Testis (tissue), 2 donors: ENCODE results near the gene OR2B2.
"Not testable (repeated sequence)": the region's sequence is repeated elsewhere in the genome, so short reads cannot be mapped to it uniquely, and the experiment has no call there.

Experiments
- POLR2A ChIP-seq: fragments of 450-650 bp; IDR thresholded peaks from one replicate; pipeline ENCODE4 v1.6.1; 2017; ENCODE audit warnings: antibody characterized with exemption, mild to moderate bottlenecking, moderate library complexity
- TF ChIP-seq, protein P1 (sequence below), 3 experiments: fragments of 450-650 bp in 2 of 3; fragments of 200-600 bp in 1 of 3; sonication (generic) in 1 of 3; IDR thresholded peaks; one replicate each; pipeline ENCODE4 v1.5.1; 2016 to 2019; ENCODE audit warnings: antibody characterized with exemption in 3 of 3, mild to moderate bottlenecking in 2 of 3, moderate library complexity in 1 of 3

DNA sequence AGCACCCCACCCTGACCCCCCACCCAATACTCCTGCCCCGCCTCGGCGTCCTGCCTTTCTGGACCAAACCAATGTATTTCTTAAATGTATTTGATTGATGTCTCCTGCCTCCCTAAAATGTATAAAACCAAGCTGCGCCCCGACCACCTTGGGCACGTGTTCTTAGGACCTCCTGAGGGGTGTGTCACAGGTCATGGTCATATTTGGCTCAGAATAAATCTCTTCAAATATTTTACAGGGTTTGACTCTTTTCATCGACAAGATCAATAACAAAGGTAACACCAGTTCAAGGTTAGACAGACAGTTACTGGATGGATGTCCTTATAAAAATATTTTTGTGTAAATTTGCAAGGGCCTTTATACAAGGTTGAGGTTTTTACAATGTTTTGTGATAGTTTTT lies 12.0 kb downstream of the OR2B2 start:
- not testable (repeated sequence) for TF ChIP-seq POLR2A
- TF ChIP-seq, protein P1, sequence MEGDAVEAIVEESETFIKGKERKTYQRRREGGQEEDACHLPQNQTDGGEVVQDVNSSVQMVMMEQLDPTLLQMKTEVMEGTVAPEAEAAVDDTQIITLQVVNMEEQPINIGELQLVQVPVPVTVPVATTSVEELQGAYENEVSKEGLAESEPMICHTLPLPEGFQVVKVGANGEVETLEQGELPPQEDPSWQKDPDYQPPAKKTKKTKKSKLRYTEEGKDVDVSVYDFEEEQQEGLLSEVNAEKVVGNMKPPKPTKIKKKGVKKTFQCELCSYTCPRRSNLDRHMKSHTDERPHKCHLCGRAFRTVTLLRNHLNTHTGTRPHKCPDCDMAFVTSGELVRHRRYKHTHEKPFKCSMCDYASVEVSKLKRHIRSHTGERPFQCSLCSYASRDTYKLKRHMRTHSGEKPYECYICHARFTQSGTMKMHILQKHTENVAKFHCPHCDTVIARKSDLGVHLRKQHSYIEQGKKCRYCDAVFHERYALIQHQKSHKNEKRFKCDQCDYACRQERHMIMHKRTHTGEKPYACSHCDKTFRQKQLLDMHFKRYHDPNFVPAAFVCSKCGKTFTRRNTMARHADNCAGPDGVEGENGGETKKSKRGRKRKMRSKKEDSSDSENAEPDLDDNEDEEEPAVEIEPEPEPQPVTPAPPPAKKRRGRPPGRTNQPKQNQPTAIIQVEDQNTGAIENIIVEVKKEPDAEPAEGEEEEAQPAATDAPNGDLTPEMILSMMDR (IDR thresholded peaks at IDR 0.05): not testable (repeated sequence)
